ENCODE measurements around the gene TMEM87B.

The TMEM87B gene, protein sequence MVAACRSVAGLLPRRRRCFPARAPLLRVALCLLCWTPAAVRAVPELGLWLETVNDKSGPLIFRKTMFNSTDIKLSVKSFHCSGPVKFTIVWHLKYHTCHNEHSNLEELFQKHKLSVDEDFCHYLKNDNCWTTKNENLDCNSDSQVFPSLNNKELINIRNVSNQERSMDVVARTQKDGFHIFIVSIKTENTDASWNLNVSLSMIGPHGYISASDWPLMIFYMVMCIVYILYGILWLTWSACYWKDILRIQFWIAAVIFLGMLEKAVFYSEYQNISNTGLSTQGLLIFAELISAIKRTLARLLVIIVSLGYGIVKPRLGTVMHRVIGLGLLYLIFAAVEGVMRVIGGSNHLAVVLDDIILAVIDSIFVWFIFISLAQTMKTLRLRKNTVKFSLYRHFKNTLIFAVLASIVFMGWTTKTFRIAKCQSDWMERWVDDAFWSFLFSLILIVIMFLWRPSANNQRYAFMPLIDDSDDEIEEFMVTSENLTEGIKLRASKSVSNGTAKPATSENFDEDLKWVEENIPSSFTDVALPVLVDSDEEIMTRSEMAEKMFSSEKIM

DNA sequence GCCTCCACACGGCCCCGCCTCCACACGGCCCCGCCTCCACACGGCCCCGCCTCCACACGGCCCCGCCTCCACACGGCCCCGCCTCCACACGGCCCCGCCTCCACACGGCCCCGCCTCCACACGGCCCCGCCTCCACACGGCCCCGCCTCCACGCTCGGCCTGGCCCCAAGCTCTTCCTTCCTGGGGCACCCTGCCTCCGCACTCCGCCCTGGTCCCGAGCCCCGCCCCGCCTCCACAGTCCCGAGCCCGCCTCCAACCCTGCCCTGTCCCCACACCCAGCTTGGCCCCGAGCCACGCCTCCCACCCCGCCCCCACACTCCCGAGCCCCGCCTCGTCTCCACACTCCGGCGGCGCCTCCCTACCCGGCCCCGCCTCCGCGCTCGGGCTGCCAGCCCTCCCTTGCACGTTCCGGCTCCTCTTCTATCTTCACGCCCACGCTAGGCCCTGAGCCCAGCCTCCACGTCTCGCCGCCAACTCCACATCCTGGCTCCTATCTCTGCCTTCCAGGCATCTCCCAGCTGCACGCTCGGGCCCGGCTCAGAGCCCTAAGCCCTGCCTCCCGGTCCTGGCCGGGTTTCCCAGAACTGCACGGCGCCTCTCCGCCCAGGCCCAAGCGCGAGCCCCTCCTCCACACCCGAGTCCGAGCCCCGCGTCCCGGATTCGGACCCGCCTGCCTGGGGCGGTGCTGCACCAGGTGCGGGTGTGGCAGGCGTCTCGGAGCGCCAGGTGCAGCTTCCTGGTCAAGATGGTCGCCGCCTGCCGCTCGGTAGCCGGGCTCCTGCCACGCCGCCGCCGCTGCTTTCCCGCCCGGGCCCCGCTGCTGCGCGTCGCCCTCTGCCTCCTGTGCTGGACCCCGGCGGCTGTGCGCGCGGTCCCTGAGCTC, at the start of gene TMEM87B:
Gene TMEM87B, plus strand, starts transcription at position 423 of the 883 bp plus-strand sequence. Its CDS starts 323 bp downstream, at position 746.
- peak; percentile 70 to 97 for DNase-seq (ENCODE audit: low read depth in 1 of 2, low spot score in 1 of 2)
- in situ Hi-C loops (cut with HindIII; ENCODE audit: low pct_unique_long_range_greater_than_20kb, low sequenced_read_pairs): no loop called here
- no peak for TF ChIP-seq JUND (IDR thresholded peaks at IDR 0.05; ENCODE audit: low read depth)

DNA sequence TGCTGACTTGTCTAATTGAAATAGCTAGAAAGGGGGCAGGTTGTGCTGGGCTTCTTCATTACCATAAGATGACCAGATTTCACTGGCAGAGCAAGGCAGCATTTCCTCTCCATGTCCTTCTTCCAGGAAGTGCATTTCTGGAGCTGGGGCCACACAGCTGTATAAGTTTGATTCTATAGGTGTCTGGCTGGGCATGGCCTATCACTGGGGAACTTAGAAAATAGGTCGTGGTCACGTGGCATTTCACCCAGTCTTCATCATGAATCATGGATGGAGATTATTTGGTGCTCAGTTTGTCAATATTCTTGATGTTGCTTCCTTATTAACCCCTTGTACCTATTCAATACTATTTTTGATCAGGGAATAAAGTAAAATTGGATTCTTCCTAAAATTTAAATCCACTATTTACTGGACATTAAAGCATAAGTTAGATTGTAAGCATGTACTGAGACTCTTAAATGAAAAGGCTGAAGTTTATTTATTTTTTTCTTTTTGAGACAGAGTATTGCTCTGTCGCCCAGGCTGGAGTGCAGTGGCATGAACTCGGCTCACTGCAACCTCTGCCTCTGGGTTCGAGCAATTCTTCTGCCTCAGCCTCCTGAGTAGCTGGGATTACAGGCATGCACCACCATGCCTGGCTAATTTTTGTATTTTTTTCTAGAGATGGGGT, 49.5 kb upstream of the TMEM87B start:
- no peak for DNase-seq (ENCODE audit: low read depth in 1 of 2, low spot score in 1 of 2)
- in situ Hi-C loops (cut with HindIII; ENCODE audit: low pct_unique_long_range_greater_than_20kb, low sequenced_read_pairs): no loop called here
- TF ChIP-seq JUND (IDR thresholded peaks at IDR 0.05; ENCODE audit: low read depth): no peak

DNA sequence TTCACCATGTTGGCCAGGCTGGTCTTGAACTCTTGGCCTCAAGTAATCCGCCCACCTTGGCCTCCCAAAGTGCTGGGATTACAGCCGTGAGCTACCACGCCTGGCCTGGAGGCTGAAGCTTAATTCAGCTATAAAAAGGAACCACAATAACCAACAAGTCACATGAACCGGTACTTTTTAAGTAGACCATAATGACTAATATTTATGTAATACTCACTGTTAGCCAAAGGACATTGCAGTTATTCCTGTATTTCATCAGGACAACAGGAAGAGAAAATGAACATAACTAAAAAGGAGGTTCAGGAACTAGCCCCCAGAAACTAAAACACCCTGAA, 49.0 kb upstream of the TMEM87B start:
- DNase-seq (ENCODE audit: low read depth in 1 of 2, low spot score in 1 of 2): no peak
- in situ Hi-C loops (cut with HindIII; ENCODE audit: low pct_unique_long_range_greater_than_20kb, low sequenced_read_pairs): no loop called here
- no peak for TF ChIP-seq JUND (IDR thresholded peaks at IDR 0.05; ENCODE audit: low read depth)

GRCh38 chr2:112007493-112007892, 47.6 kb upstream of the TMEM87B start:
- TF ChIP-seq JUND (IDR thresholded peaks at IDR 0.05; ENCODE audit: low read depth): no peak
- in situ Hi-C loops (cut with HindIII; ENCODE audit: low pct_unique_long_range_greater_than_20kb, low sequenced_read_pairs): no loop called here
- DNase-seq (ENCODE audit: low read depth in 1 of 2, low spot score in 1 of 2): no peak

- in situ Hi-C loops (cut with HindIII; ENCODE audit: low pct_unique_long_range_greater_than_20kb, low sequenced_read_pairs): no loop called here
- TF ChIP-seq JUND (IDR thresholded peaks at IDR 0.05; ENCODE audit: low read depth): no peak
- no peak for DNase-seq (ENCODE audit: low read depth in 1 of 2, low spot score in 1 of 2)
Observed at GRCh38 chr2:112008910-112009485, 46.1 kb upstream of the TMEM87B start.

GRCh38 chr2:112010751-112011150, 44.3 kb upstream of the TMEM87B start:
- in situ Hi-C loops (cut with HindIII; ENCODE audit: low pct_unique_long_range_greater_than_20kb, low sequenced_read_pairs): no loop called here
- DNase-seq (ENCODE audit: low read depth in 1 of 2, low spot score in 1 of 2): no peak
- TF ChIP-seq JUND (IDR thresholded peaks at IDR 0.05; ENCODE audit: low read depth): no peak

DNA sequence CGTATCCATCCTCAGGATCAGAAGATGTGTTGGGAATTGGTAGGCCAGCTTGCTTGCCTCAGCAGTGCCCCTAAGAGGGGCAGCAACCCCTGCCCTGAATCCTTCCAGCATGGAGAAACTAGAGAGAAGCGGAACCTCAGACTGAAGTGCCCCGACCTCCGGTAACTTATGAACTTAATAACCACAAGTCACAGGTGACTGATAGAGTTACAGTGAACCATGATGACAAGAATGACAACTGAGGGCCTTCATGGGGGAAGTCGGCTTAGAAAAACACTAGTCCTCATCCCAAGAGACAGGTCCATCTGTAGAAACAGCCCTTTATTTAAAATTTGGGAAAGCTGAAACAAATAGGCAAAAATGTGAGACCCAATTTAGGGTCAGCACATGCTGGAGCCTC, 42.5 kb upstream of the TMEM87B start:
- DNase-seq (ENCODE audit: low read depth in 1 of 2, low spot score in 1 of 2): no peak
- in situ Hi-C loops (cut with HindIII; ENCODE audit: low pct_unique_long_range_greater_than_20kb, low sequenced_read_pairs): no loop called here
- no peak for TF ChIP-seq JUND (IDR thresholded peaks at IDR 0.05; ENCODE audit: low read depth)

DNA sequence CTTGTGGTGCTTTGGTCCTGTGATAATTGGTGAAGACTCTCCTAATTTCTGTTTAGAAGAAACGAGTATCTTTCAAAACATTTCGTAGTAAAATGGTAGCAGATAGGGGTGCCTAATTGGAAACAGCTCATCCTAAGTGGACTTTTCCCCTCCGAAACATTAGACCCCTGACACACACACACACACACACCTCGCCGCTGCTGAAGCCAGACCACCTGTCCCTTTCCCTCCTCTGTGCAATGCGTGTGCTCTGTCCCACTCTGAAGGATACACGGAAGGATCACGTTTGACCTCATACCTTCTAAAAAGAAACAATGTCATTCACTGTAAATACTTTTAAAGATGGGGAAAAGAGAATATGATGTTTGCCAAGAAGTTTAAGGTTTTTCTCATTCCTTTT, 36.2 kb upstream of the TMEM87B start:
- in situ Hi-C loops (cut with HindIII; ENCODE audit: low pct_unique_long_range_greater_than_20kb, low sequenced_read_pairs): no loop called here
- no peak for TF ChIP-seq JUND (IDR thresholded peaks at IDR 0.05; ENCODE audit: low read depth)
- no peak for DNase-seq (ENCODE audit: low read depth in 1 of 2, low spot score in 1 of 2)

DNA sequence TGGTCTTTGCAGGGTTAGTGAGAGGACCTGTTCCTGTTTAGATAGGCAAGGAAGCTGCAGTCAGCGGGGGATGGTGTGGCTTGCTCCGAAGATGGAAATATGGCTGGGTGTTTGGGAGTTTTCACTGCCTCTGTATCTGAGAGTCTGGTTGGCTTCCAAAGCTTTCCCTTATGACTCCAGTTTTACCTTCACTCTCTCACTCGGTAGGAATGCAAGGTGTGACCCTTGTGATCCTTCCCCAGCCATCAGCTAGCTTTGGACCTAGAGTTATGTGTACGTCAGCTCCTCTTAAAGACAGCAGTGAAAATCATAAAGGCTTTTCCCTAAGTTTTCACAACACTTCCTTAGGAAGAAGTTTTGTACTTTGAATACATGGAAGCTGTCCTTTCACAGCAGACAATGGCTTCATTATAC, 35.5 kb upstream of the TMEM87B start:
- DNase-seq (ENCODE audit: low read depth in 1 of 2, low spot score in 1 of 2): no peak
- in situ Hi-C loops (cut with HindIII; ENCODE audit: low pct_unique_long_range_greater_than_20kb, low sequenced_read_pairs): no loop called here
- TF ChIP-seq JUND (IDR thresholded peaks at IDR 0.05; ENCODE audit: low read depth): no peak

GRCh38 chr2:112020561-112020960, 34.5 kb upstream of the TMEM87B start:
- no peak for TF ChIP-seq JUND (IDR thresholded peaks at IDR 0.05; ENCODE audit: low read depth)
- no peak for DNase-seq (ENCODE audit: low read depth in 1 of 2, low spot score in 1 of 2)
- in situ Hi-C loops (cut with HindIII; ENCODE audit: low pct_unique_long_range_greater_than_20kb, low sequenced_read_pairs): no loop called here

DNA sequence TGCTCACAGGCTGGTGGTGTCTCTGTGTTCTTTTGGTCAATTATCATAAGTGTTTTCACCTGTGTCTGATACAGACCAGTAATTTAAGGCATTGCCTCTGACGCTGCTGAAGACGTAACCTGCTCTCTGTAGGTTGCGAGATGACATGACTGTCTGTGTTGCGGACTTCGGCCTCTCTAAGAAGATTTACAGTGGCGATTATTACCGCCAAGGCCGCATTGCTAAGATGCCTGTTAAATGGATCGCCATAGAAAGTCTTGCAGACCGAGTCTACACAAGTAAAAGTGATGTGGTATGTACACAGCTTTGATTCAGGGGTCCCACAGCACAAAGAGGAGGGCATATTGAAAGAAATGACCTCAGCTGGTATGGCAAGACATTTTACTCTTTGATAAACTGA, 33.8 kb upstream of the TMEM87B start:
- TF ChIP-seq JUND (IDR thresholded peaks at IDR 0.05; ENCODE audit: low read depth): no peak
- no peak for DNase-seq (ENCODE audit: low read depth in 1 of 2, low spot score in 1 of 2)
- in situ Hi-C loops (cut with HindIII; ENCODE audit: low pct_unique_long_range_greater_than_20kb, low sequenced_read_pairs): no loop called here

DNA sequence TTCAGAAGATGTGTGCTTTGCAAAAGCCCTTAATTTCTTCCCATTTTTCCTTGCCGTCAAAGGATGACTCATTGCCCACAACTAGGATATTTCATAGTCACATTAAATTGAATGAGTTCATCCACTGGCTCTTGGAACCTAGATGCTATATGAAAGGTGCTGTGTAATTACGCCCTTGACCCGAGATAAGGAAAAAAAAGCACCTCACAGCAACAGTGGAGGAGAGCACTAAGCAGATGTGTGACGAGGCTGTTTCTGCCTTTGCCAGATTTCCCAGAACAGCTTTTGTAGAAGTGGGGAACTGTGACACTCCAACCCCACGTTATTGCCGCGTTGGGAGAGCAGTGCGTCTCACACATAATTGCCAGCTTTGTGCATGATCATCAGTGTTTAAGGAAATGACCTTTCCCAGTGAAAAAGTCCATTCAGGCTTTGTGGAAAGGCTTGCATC, 33.3 kb upstream of the TMEM87B start:
- TF ChIP-seq JUND (IDR thresholded peaks at IDR 0.05; ENCODE audit: low read depth): no peak
- DNase-seq (ENCODE audit: low read depth in 1 of 2, low spot score in 1 of 2): no peak
- in situ Hi-C loops (cut with HindIII; ENCODE audit: low pct_unique_long_range_greater_than_20kb, low sequenced_read_pairs): no loop called here
